Kidney (tissue), 14 donors: ENCODE measurements around the gene CLCNKB. TPM values are rescaled to one million over a fixed set of nuclear protein-coding genes. Genes with fewer than 3 reads are reported as not detected.

Experiments used
- DNase-seq, 5 donors: peaks; one replicate each; pipeline ENCODE4 v3.0.0-alpha.2; 2013 to 2020
- FAIRE-seq: peaks from 2 replicates; lab custom pipeline; 2012; peaks lifted over from hg19 to GRCh38; lab: Jason Lieb, UNC
- H3K27ac ChIP-seq, 2 donors: one replicate each; pipeline ENCODE4 v1.7.0; 2013; ENCODE audit warnings: low read depth in 2 of 2, low read length in 2 of 2, inconsistent platforms in 1 of 2
- H3K27me3 ChIP-seq: one replicate; pipeline ENCODE4 v1.7.1; 2013; ENCODE audit warnings: low read length, inconsistent platforms; ENCODE audit not compliant: control insufficient read depth, insufficient read depth
- H3K36me3 ChIP-seq, 3 donors: one replicate each; pipeline versions ENCODE4 v1.7.0 to v1.7.1; 2013; ENCODE audit warnings: low read length in 3 of 3, control low read depth in 1 of 3, inconsistent platforms in 1 of 3; ENCODE audit not compliant: insufficient read depth in 3 of 3, control insufficient read depth in 2 of 3
- H3K4me1 ChIP-seq, 3 donors: one replicate each; pipeline versions ENCODE4 v1.7.0 to v1.7.1; 2013; ENCODE audit warnings: low read length in 3 of 3, inconsistent platforms in 1 of 3, low read depth in 1 of 3; ENCODE audit not compliant: control insufficient read depth in 2 of 3, insufficient read depth in 2 of 3
- H3K4me3 ChIP-seq, 3 donors: one replicate each; pipeline versions ENCODE4 v1.7.0 to v1.8.1; 2013; ENCODE audit warnings: low read length in 3 of 3, control low read depth in 1 of 3, inconsistent platforms in 1 of 3
- H3K9ac ChIP-seq, 3 donors: one replicate each; pipeline versions ENCODE4 v1.7.0 to v1.7.1; 2013; ENCODE audit warnings: low read length in 3 of 3, control low read depth in 1 of 3, inconsistent platforms in 1 of 3
- H3K9me3 ChIP-seq, 3 donors: one replicate each; pipeline versions ENCODE4 v1.7.0 to v1.7.1; 2013; ENCODE audit warnings: low read length in 3 of 3, control low read depth in 1 of 3, inconsistent platforms in 1 of 3; ENCODE audit not compliant: control insufficient read depth in 2 of 3, insufficient read depth in 1 of 3
- intact Hi-C: fragments of 100-400 bp; cut with DNase I; formaldehyde crosslinking; loops from one replicate; pipeline ENCODE4 v1.11.1; 2022
- polyA plus RNA-seq: library from polyadenylated mRNA; stranded (reverse); fragments of 350-450 nt; fragmentation: Illumina TruSeq; extraction: RNeasy Lipid Tissue Mini Kit (QIAGEN cat#74804); gene quantifications from one replicate; pipeline ENCODE4 v1.2.3, GENCODE V29; 2014; ENCODE audit warnings: low read depth, low replicate concordance; ENCODE audit not compliant: insufficient read depth
- total RNA-seq: library from RNA; stranded (reverse); fragmentation: NEBNext Ultra II Directional; extraction: Animal tissue kit (Norgen Biotek cat#: 25700); gene quantifications from one replicate; pipeline ENCODE4 v1.2.1, GENCODE V29; 2021
- TF ChIP-seq, protein P1 (sequence below): IDR thresholded peaks from 3 replicates; pipeline ENCODE4 v1.5.1; 2012; ENCODE audit warnings: mild to moderate bottlenecking, moderate library complexity, borderline replicate concordance; ENCODE audit not compliant: insufficient read depth; ENCODE audit errors: extremely low read depth
- donor health status: control.
- donor health status: control.
- donor health status: control.
- donor health status: control.
- donor health status: control.
- donor health status: DM: yes; HTN: yes; CAD: no.
- donor health status: Normal renal cell carcinoma (clear cell type).

CLCNKB gene
- total and polyA plus RNA-seq, 2 donors from 2014 or later = 60.6 to 519 TPM

DNA sequence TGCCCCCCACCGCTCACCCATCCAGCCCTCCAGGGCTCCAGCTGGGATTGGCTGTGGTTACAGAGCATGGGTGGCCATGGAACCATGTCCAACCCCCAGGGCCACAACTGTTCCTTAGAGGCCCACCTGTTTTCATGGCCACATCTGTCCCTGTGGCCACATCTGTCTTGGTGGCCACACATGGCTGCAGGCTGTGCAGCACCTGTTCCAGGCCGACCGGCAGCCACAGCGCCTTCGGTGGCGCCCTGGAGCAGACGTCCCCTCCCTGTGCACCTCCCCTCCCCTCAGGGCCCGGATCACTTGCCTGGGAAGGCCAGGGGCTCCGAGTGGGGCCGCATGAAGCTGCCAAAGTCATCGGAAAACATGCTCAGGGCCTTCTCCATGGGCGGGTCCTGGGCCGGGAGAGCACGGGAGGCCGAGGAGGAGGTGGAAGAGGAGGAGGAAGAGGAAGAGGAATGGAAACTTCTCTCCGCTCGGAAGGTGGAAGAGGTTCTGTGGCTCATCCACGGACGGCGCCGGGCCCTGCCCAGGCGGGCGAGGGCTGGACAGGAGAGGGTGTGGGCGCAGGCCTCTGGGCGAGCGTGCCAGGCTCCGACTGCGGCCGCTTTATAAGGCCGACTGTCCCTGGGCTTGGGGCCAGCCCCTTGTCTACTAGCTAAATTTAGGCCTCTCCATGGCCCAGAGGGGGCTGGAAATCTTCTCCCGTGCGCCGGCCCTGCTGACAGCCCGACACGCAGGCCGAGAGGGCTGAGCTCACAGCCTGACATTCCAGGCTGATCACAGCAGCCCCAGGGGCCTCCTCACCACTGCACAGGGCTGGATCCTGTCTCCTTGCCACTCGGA is 25.9 kb upstream of the CLCNKB start, which contains the start of gene HSPB7:
Gene HSPB7, minus strand, starts transcription at position 583 of the 843 bp plus-strand sequence. Its CDS starts 80 bp downstream, at position 503.
- intact Hi-C loops = no loop called here
- peak within 1 kb of the TSS; percentile 83 to 95 for H3K27ac ChIP-seq
- H3K9ac ChIP-seq = peak within 1 kb of the TSS in 2 of 3 donors; percentile 61 to 68
- TF ChIP-seq, protein P1, sequence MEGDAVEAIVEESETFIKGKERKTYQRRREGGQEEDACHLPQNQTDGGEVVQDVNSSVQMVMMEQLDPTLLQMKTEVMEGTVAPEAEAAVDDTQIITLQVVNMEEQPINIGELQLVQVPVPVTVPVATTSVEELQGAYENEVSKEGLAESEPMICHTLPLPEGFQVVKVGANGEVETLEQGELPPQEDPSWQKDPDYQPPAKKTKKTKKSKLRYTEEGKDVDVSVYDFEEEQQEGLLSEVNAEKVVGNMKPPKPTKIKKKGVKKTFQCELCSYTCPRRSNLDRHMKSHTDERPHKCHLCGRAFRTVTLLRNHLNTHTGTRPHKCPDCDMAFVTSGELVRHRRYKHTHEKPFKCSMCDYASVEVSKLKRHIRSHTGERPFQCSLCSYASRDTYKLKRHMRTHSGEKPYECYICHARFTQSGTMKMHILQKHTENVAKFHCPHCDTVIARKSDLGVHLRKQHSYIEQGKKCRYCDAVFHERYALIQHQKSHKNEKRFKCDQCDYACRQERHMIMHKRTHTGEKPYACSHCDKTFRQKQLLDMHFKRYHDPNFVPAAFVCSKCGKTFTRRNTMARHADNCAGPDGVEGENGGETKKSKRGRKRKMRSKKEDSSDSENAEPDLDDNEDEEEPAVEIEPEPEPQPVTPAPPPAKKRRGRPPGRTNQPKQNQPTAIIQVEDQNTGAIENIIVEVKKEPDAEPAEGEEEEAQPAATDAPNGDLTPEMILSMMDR = no peak
- H3K4me1 ChIP-seq = peaks cover 0 to 40% (median 10%) of the 10 kb centered on the region in 3 donors
- no peaks in the 10 kb centered on the region for H3K36me3 ChIP-seq
- no peaks in the 10 kb centered on the region for H3K27me3 ChIP-seq
- H3K4me3 ChIP-seq = no peak within 1 kb of the TSS
- no peaks in the 10 kb centered on the region for H3K9me3 ChIP-seq
- DNase-seq = peak; percentile 57 to 93 (median 73)
- no peak for FAIRE-seq

DNA sequence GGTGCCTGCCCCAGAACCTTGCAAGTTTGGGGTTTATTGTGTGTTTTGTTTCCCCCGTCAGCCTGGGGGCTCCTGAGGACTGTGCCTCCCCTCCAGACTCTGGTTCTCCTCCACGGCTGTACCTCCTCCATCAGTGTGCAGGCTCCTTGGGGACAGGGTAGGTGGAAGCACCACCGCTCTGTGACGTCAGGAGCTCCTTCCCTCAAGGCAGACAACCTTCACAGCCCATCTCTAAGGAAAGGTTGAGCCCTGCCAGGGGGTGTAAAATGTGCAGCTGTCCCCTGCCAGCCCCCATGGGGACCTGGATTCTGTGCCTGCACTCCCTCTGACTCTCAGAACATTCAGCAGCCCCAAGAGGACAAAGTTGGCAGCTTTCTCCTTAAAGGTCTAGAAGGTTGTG is 25.3 kb upstream of the CLCNKB start:
- Histone ChIP-seq H3K4me1 (peaks cover 0 to 43% (median 10%) of the 10 kb centered on the region in 3 donors), H3K36me3 (no peaks in the 10 kb centered on the region), H3K27ac (peak overlapping the region; percentile 83 to 95), H3K9ac (peak overlapping the region in 2 of 3 donors; percentile 58 to 68), H3K4me3 (no peak overlapping the region), H3K27me3 (no peaks in the 10 kb centered on the region), H3K9me3 (no peaks in the 10 kb centered on the region)
- TF ChIP-seq, protein P1 = no peak
- intact Hi-C loops = no loop called here
- no peak for DNase-seq
- FAIRE-seq = no peak

DNA sequence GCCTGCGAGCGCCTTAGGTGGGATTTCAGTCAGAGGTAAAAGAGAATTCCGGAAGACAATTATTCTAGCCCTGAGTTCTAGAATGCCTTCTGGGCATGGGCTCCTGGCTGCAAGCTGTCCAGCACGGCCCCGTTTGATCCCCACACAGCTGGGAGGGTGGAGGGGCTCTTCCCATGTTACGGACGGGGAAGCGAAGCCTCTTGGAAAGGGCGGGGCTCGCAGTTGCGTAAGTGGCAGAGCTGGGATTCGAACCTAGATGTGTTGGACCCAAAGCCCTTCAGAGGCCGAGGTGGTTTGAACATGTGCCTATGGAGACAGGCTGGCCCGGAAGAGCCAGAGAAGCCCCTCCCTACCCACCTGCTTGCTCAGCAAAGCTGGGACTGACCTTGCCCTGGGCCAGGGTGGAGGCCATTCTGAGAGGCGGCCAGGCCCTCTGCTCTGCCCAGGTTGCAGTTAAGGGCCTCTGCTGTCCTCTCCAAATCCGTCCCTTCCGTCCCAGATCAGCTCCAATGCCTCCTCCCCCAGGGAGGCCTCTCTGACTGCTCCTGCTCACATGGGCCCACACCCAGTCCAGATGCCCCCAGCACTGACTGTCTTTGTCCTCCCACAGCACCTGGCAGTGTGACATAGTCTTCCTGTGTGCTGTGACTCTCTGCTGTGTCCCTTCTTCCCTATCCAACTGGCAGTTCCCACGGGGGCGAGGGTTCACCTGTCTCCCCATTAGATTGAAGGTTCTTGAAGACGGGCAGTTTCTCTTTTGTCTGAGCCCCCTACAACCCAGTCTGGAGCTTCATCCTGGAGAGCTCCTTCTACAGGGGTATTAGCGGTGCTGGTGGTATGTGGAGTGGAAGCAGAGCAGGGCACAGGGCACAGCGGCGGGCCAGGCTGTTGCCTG is 24.6 kb upstream of the CLCNKB start:
- intact Hi-C loops = no loop called here
- peak in 1 of 5 donors; percentile 50 for DNase-seq
- Histone ChIP-seq H3K27me3 (no peaks in the 10 kb centered on the region), H3K36me3 (no peaks in the 10 kb centered on the region), H3K4me3 (no peak overlapping the region), H3K4me1 (peaks cover 0 to 44% (median 7%) of the 10 kb centered on the region in 3 donors), H3K9ac (peak overlapping the region in 1 of 3 donors; percentile 61), H3K9me3 (no peaks in the 10 kb centered on the region), H3K27ac (peak overlapping the region; percentile 83 to 95)
- TF ChIP-seq, protein P1 = no peak
- FAIRE-seq = no peak
